ENCODE measurements around the gene SLC29A1.
"Not testable (repeated sequence)": the region's sequence is repeated elsewhere in the genome, so short reads cannot be mapped to it uniquely, and the experiment has no call there.

The SLC29A1 gene

GRCh38 chr6:44193307-44193910 lies 30.0 kb upstream of the SLC29A1 start:
- peaks cover 30% of the 10 kb centered on the region for H3K4me1 ChIP-seq (ENCODE audit: low read length)
- H3K4me3 ChIP-seq (ENCODE audit: low read length) = no peak overlapping the region
- peaks cover 22% of the 10 kb centered on the region for H3K27me3 ChIP-seq (ENCODE audit: low read depth, low read length)
- H3K79me2 ChIP-seq (ENCODE audit: low read length) = no peaks in the 10 kb centered on the region
- no peaks in the 10 kb centered on the region for H4K20me1 ChIP-seq (ENCODE audit: insufficient read depth, low read length)
- H3K9ac ChIP-seq (ENCODE audit: low read length) = no peak overlapping the region
- H3K4me2 ChIP-seq (ENCODE audit: low read length) = no peak overlapping the region
- H3K9me3 ChIP-seq (ENCODE audit: insufficient read depth, low read length) = no peaks in the 10 kb centered on the region
- H3K27ac ChIP-seq (ENCODE audit: low read length) = no peak overlapping the region
- no peaks in the 10 kb centered on the region for H3K36me3 ChIP-seq (replicated peaks; ENCODE audit: low read depth, low read length)
- H2AFZ ChIP-seq (ENCODE audit: low read depth, low read length) = no peak overlapping the region
- TF ChIP-seq CTCF (IDR thresholded peaks at IDR 0.05; ENCODE audit: low read depth, low read length) (no peak), EZH2phosphoT487 (IDR thresholded peaks at IDR 0.05; ENCODE audit: low read depth) (no peak)

GRCh38 chr6:44194326-44194725 lies 29.1 kb upstream of the SLC29A1 start:
- H3K4me1 ChIP-seq (ENCODE audit: low read length) = peaks cover 29% of the 10 kb centered on the region
- no peak overlapping the region for H3K27ac ChIP-seq (ENCODE audit: low read length)
- no peak overlapping the region for H3K9ac ChIP-seq (ENCODE audit: low read length)
- H4K20me1 ChIP-seq (ENCODE audit: insufficient read depth, low read length) = no peaks in the 10 kb centered on the region
- no peak overlapping the region for H3K4me3 ChIP-seq (ENCODE audit: low read length)
- no peaks in the 10 kb centered on the region for H3K9me3 ChIP-seq (ENCODE audit: insufficient read depth, low read length)
- no peaks in the 10 kb centered on the region for H3K36me3 ChIP-seq (replicated peaks; ENCODE audit: low read depth, low read length)
- no peak for TF ChIP-seq CTCF (IDR thresholded peaks at IDR 0.05; ENCODE audit: low read depth, low read length)
- TF ChIP-seq EZH2phosphoT487 (IDR thresholded peaks at IDR 0.05; ENCODE audit: low read depth) = no peak
- no peak overlapping the region for H2AFZ ChIP-seq (ENCODE audit: low read depth, low read length)
- no peaks in the 10 kb centered on the region for H3K79me2 ChIP-seq (ENCODE audit: low read length)
- peaks cover 22% of the 10 kb centered on the region for H3K27me3 ChIP-seq (ENCODE audit: low read depth, low read length)
- no peak overlapping the region for H3K4me2 ChIP-seq (ENCODE audit: low read length)

- H3K4me3 ChIP-seq (ENCODE audit: low read length); H3K4me2 ChIP-seq (ENCODE audit: low read length); H3K9me3 ChIP-seq (ENCODE audit: insufficient read depth, low read length); H3K9ac ChIP-seq (ENCODE audit: low read length); H3K27ac ChIP-seq (ENCODE audit: low read length); H4K20me1 ChIP-seq (ENCODE audit: insufficient read depth, low read length); H3K79me2 ChIP-seq (ENCODE audit: low read length); H3K36me3 ChIP-seq (replicated peaks; ENCODE audit: low read depth, low read length); H2AFZ ChIP-seq (ENCODE audit: low read depth, low read length): not testable (repeated sequence)
- Histone ChIP-seq H3K27me3 (ENCODE audit: low read depth, low read length) (peaks cover 17% of the 10 kb centered on the region), H3K4me1 (ENCODE audit: low read length) (peaks cover 13% of the 10 kb centered on the region)
Measured at GRCh38 chr6:44196351-44196750, 27.0 kb upstream of the SLC29A1 start.

- Histone ChIP-seq H3K9me3 (ENCODE audit: insufficient read depth, low read length) (no peaks in the 10 kb centered on the region), H3K4me2 (ENCODE audit: low read length) (no peak overlapping the region), H3K9ac (ENCODE audit: low read length) (no peak overlapping the region), H4K20me1 (ENCODE audit: insufficient read depth, low read length) (no peaks in the 10 kb centered on the region), H3K4me3 (ENCODE audit: low read length) (no peak overlapping the region), H3K79me2 (ENCODE audit: low read length) (no peaks in the 10 kb centered on the region), H3K27me3 (ENCODE audit: low read depth, low read length) (peaks cover 12% of the 10 kb centered on the region), H3K27ac (ENCODE audit: low read length) (no peak overlapping the region), H3K4me1 (ENCODE audit: low read length) (no peaks in the 10 kb centered on the region), H2AFZ (ENCODE audit: low read depth, low read length) (no peak overlapping the region), H3K36me3 (replicated peaks; ENCODE audit: low read depth, low read length) (no peaks in the 10 kb centered on the region)
- TF ChIP-seq EZH2phosphoT487 (IDR thresholded peaks at IDR 0.05; ENCODE audit: low read depth) = no peak
- no peak for TF ChIP-seq CTCF (IDR thresholded peaks at IDR 0.05; ENCODE audit: low read depth, low read length)
Measured at GRCh38 chr6:44198684-44199083, 24.7 kb upstream of the SLC29A1 start.
